ENCODE data around the gene EIF4E2. TPM values are rescaled to one million over a fixed set of nuclear protein-coding genes. Genes with fewer than 3 reads are reported as not detected.
"Not testable (repeated sequence)": the region's sequence is repeated elsewhere in the genome, so short reads cannot be mapped to it uniquely, and the experiment has no call there.

Gene EIF4E2
- total RNA-seq, 2 donors from 2014 or later: 39.2 to 40.6 TPM

- Histone ChIP-seq H3K4me3 (no peak overlapping the region), H3K27ac (no peak overlapping the region), H3K4me1 (replicated peaks) (no peaks in the 10 kb centered on the region), H3K36me3 (no peaks in the 10 kb centered on the region), H3K9me3 (no peaks in the 10 kb centered on the region), H3K27me3 (replicated peaks; ENCODE audit: insufficient read depth) (no peaks in the 10 kb centered on the region)
- intact Hi-C loops (cut with DNase I): no loop called here
- no peak for TF ChIP-seq CTCF (IDR thresholded peaks at IDR 0.05)
- no peak for TF ChIP-seq POLR2AphosphoS5 (IDR thresholded peaks at IDR 0.05)
- no peak for TF ChIP-seq POLR2A (IDR thresholded peaks at IDR 0.05)
- no peak for DNase-seq (ENCODE audit: low spot score)
- WGBS: 73% methylated on average over 9 of the region's 9 CpGs
Observed at GRCh38 chr2:232532419-232532818, 18.1 kb upstream of the EIF4E2 start.

GRCh38 chr2:232532821-232533220 lies 17.7 kb upstream of the EIF4E2 start:
- H3K4me3 ChIP-seq; H3K27ac ChIP-seq; H3K4me1 ChIP-seq (replicated peaks); intact Hi-C loops (cut with DNase I); H3K9me3 ChIP-seq; H3K27me3 ChIP-seq (replicated peaks; ENCODE audit: insufficient read depth); H3K36me3 ChIP-seq; DNase-seq (ENCODE audit: low spot score): not testable (repeated sequence)
- 78% methylated on average over 7 of the region's 7 CpGs for WGBS

- Histone ChIP-seq H3K9me3 (no peaks in the 10 kb centered on the region), H3K4me3 (no peak overlapping the region), H3K27me3 (replicated peaks; ENCODE audit: insufficient read depth) (no peaks in the 10 kb centered on the region), H3K27ac (no peak overlapping the region), H3K4me1 (replicated peaks) (no peaks in the 10 kb centered on the region), H3K36me3 (no peaks in the 10 kb centered on the region)
- WGBS: 75% methylated on average over 13 of the region's 13 CpGs
- TF ChIP-seq POLR2AphosphoS5 (IDR thresholded peaks at IDR 0.05): no peak
- no peak for TF ChIP-seq CTCF (IDR thresholded peaks at IDR 0.05)
- no peak for TF ChIP-seq POLR2A (IDR thresholded peaks at IDR 0.05)
- no peak for DNase-seq (ENCODE audit: low spot score)
- intact Hi-C loops (cut with DNase I): no loop called here
Observed at GRCh38 chr2:232533944-232534710, 16.4 kb upstream of the EIF4E2 start.

GRCh38 chr2:232534940-232535651 lies 15.4 kb upstream of the EIF4E2 start:
- DNase-seq (ENCODE audit: low spot score): no peak
- intact Hi-C loops (cut with DNase I): no loop called here
- Histone ChIP-seq H3K4me3 (no peak overlapping the region), H3K36me3 (no peaks in the 10 kb centered on the region), H3K9me3 (no peaks in the 10 kb centered on the region), H3K27me3 (replicated peaks; ENCODE audit: insufficient read depth) (no peaks in the 10 kb centered on the region), H3K27ac (no peak overlapping the region), H3K4me1 (replicated peaks) (no peaks in the 10 kb centered on the region)
- TF ChIP-seq POLR2AphosphoS5 (IDR thresholded peaks at IDR 0.05) (no peak), POLR2A (IDR thresholded peaks at IDR 0.05) (no peak), CTCF (IDR thresholded peaks at IDR 0.05) (no peak)
- WGBS: 70% methylated on average over 14 of the region's 14 CpGs

- TF ChIP-seq CTCF (IDR thresholded peaks at IDR 0.05) (no peak), POLR2A (IDR thresholded peaks at IDR 0.05) (no peak), POLR2AphosphoS5 (IDR thresholded peaks at IDR 0.05) (no peak)
- intact Hi-C loops (cut with DNase I): no loop called here
- no peak for DNase-seq (ENCODE audit: low spot score)
- Histone ChIP-seq H3K4me1 (replicated peaks) (no peaks in the 10 kb centered on the region), H3K9me3 (no peaks in the 10 kb centered on the region), H3K27me3 (replicated peaks; ENCODE audit: insufficient read depth) (no peaks in the 10 kb centered on the region), H3K27ac (no peak overlapping the region), H3K36me3 (no peaks in the 10 kb centered on the region), H3K4me3 (no peak overlapping the region)
- 89% methylated on average over 5 of the region's 5 CpGs for WGBS
Observed at GRCh38 chr2:232535761-232536530, 14.5 kb upstream of the EIF4E2 start.

All from prostate gland (tissue), 2 donors.